K562 (cell line): Measurements from ENCODE around the gene SDHAF1. TPM values are rescaled to one million over a fixed set of nuclear protein-coding genes. Genes with fewer than 3 reads are reported as not detected.

ENCODE experiments used
- ATAC-seq: fragments of 200-7000 bp; cut with Tn5 transposase; 3 replicates; pipeline ENCODE4 v1.9.1; 2020; ENCODE audit warnings: moderate library complexity
- BruUV-seq: library from RNA; stranded (reverse); fragments of 400-500 nt; replicated peaks from 2 replicates; lab custom pipeline; 2021; lab: Mats Ljungman, UMichigan
- CTCF ChIA-PET: fragments of 300-600 bp; formaldehyde crosslinking; extraction: SDS; loops from one replicate; lab custom pipeline; 2021; ENCODE audit warnings: low intra/inter-chr PET ratio; lab: Yijun Ruan, JAX
- POLR2A ChIA-PET: fragments of 300-600, 350-650 bp; sonication (Branson Sonifier 250); formaldehyde crosslinking; extraction: SDS; loops from one replicate; lab custom pipeline; 2021; ENCODE audit warnings: antibody characterized with exemption, inconsistent platforms; lab: Yijun Ruan, JAX
- DNase-seq, 4 experiments: peaks; one replicate each; pipeline versions ENCODE4 v3.0.0 to v3.0.0-alpha.2; 2011 to 2018; ENCODE audit warnings: low spot score in 3 of 4, mixed read lengths in 3 of 4; ENCODE audit errors: extremely low read depth in 1 of 4
- FAIRE-seq: peaks from 2 replicates; lab custom pipeline; 2011; peaks lifted over from hg19 to GRCh38; lab: Jason Lieb, UNC
- H2AFZ ChIP-seq: 2 replicates; pipeline ENCODE4 v1.6.0; 2011; ENCODE audit warnings: low read depth, low read length, control low read depth, inconsistent platforms
- H3K27ac ChIP-seq: fragments of 200-600 bp; 3 replicates; pipeline ENCODE4 v1.8.0; 2011; ENCODE audit warnings: low read depth, mild to moderate bottlenecking, control low read depth, inconsistent platforms, low read length, moderate library complexity, mixed read lengths; ENCODE audit errors: extremely low read depth
- H3K27me3 ChIP-seq, 2 experiments: fragments of 300-600 bp in 1 of 2; 2 replicates in 1 of 2; 3 replicates in 1 of 2; pipeline versions ENCODE4 v1.6.0 to v1.8.0; 2011; ENCODE audit warnings: inconsistent platforms in 2 of 2, low read length in 2 of 2, mild to moderate bottlenecking in 1 of 2, mixed read lengths in 1 of 2, moderate library complexity in 1 of 2; ENCODE audit not compliant: control insufficient read depth in 2 of 2, insufficient read depth in 2 of 2
- H3K36me3 ChIP-seq: fragments of 300-600 bp; 3 replicates; pipeline ENCODE4 v1.8.0; 2011; ENCODE audit warnings: mild to moderate bottlenecking, low read length, inconsistent platforms; ENCODE audit not compliant: control insufficient read depth, insufficient read depth
- H3K4me1 ChIP-seq, 2 experiments: fragments of 200-600 bp in 1 of 2; replicated peaks in 1 of 2; 2 replicates in 1 of 2; 3 replicates in 1 of 2; pipeline versions ENCODE4 v1.5.1 to v1.8.0; 2011; ENCODE audit warnings: inconsistent platforms in 2 of 2, low read length in 2 of 2, mild to moderate bottlenecking in 1 of 2, mixed read lengths in 1 of 2, moderate library complexity in 1 of 2; ENCODE audit not compliant: control insufficient read depth in 2 of 2, insufficient read depth in 2 of 2
- H3K4me2 ChIP-seq: 2 replicates; pipeline ENCODE4 v1.6.1; 2011; ENCODE audit warnings: low read length, control low read depth, inconsistent platforms, mixed read lengths; ENCODE audit not compliant: insufficient read depth
- H3K4me3 ChIP-seq: fragments of 200-600 bp; sonication (generic), shearing (Covaris generic); 2 replicates; pipeline ENCODE4 v1.5.1; 2016; ENCODE audit warnings: control low read depth, inconsistent platforms
- H3K79me2 ChIP-seq: fragments of 200-600 bp; 3 replicates; pipeline ENCODE4 v1.8.0; 2011; ENCODE audit warnings: low read length, inconsistent platforms; ENCODE audit not compliant: control insufficient read depth, insufficient read depth
- H3K9ac ChIP-seq, 2 experiments: 2 replicates each; pipeline versions ENCODE4 v1.6.0 to v1.6.1; 2011; ENCODE audit warnings: low read depth in 2 of 2, low read length in 2 of 2, control low read depth in 1 of 2, inconsistent platforms in 1 of 2, mild to moderate bottlenecking in 1 of 2, mixed read lengths in 1 of 2; ENCODE audit not compliant: insufficient read depth in 1 of 2
- H3K9me1 ChIP-seq: one replicate; pipeline ENCODE4 v1.6.0; 2011; ENCODE audit warnings: inconsistent platforms, mild to moderate bottlenecking, low read length, moderate library complexity; ENCODE audit not compliant: control insufficient read depth, insufficient read depth
- H3K9me3 ChIP-seq: replicated peaks from 2 replicates; pipeline ENCODE4 v1.5.1; 2011; ENCODE audit warnings: low read depth, low read length, inconsistent platforms; ENCODE audit not compliant: control insufficient read depth, insufficient read depth
- H4K20me1 ChIP-seq: replicated peaks from 2 replicates; pipeline ENCODE4 v1.6.1; 2011; ENCODE audit warnings: low read length, inconsistent platforms, mixed read lengths; ENCODE audit not compliant: control insufficient read depth, insufficient read depth
- RBM25 ChIP-seq: fragments of 200-400 bp; formaldehyde crosslinking; IDR thresholded peaks from 2 replicates; pipeline ENCODE4 v1.6.1; 2018; ENCODE audit warnings: low read length, low read depth, moderate library complexity; ENCODE audit not compliant: severe bottlenecking
- TSHZ1 ChIP-seq: fragments of 250-450 bp; sonication (Bioruptor Pico); IDR thresholded peaks from 2 replicates; pipeline ENCODE4 v1.4.0; 2020; ENCODE audit warnings: mild to moderate bottlenecking, moderate library complexity
- WGBS: fragments of 100-300 bp; shearing (Covaris generic); methylation state at CpG from one replicate; pipeline ENCODE4 v1.1.6; 2016; ENCODE audit warnings: low coverage, mixed read lengths; ENCODE audit not compliant: insufficient coverage; ENCODE audit errors: missing lambda C conversion rate; 5-methylcytosine and 5-hydroxymethylcytosine counted together
- in situ Hi-C: fragments of 300-500 bp; cut with MboI; formaldehyde crosslinking; loops from 4 replicates; pipeline ENCODE4 v1.15.0; 2018; ENCODE audit warnings: inconsistent platforms, mixed read lengths
- intact Hi-C: fragments of 100-400 bp; cut with micrococcal nuclease; formaldehyde crosslinking; loops from 2 replicates; pipeline ENCODE4 v1.14.2; 2022
- polyA plus RNA-seq, 8 experiments: library from polyadenylated mRNA; depleted of rRNA in 4 of 8; stranded (reverse) in 5 of 8; unstranded in 3 of 8; fragments of >200 nt; fragmentation: Nextera tagmentation in 2 of 8; fragmentation: Illumina TruSeq in 1 of 8; extraction: Ambion mirVana in 2 of 8; extraction: Trizol in 1 of 8; gene quantifications; 2 replicates each; pipeline versions ENCODE4 v1.2.1 to v1.2.3, GENCODE V29; 2011 to 2014; ENCODE audit warnings: inconsistent platforms in 1 of 8, missing spikeins in 1 of 8
- total RNA-seq, 7 experiments: library from RNA; depleted of rRNA in 6 of 7; stranded (reverse); fragments of >200 nt in 6 of 7; fragmentation: Illumina TruSeq in 2 of 7; extraction: Trizol in 2 of 7; gene quantifications; 2 replicates each; pipeline versions ENCODE4 v1.2.1 to v1.2.3, GENCODE V29; 2011 to 2021; ENCODE audit warnings: low replicate concordance in 1 of 7

Gene SDHAF1
- total and polyA plus RNA-seq, 9 of the 15 experiments (the other 6 are each of a cell fraction or from before 2014, with no cell fraction given): 0.42 to 55.7 (median 18.8) TPM

GRCh38 chr19:36030264-36031148 is 35.5 kb downstream of the SDHAF1 start:
- TF ChIP-seq RBM25 (peak; percentile 66), TSHZ1 (CRISPR knock-in tag) (no peak)
- in situ Hi-C loops: no loop called here
- BruUV-seq: no TSS peak

More at GRCh38 chr19:36030264-36031148, 35.5 kb downstream of the SDHAF1 start:
- FAIRE-seq (no peak), DNase-seq (no peak), ATAC-seq (no peak)
- Histone ChIP-seq H3K9me1 (peaks cover 3% of the 10 kb centered on the region), H3K4me3 (no peak overlapping the region), H3K36me3 (peaks cover 33% of the 10 kb centered on the region; the same call in 2 of the 3 replicates), H3K4me2 (no peak overlapping the region), H3K9me3 (no peaks in the 10 kb centered on the region), H3K27ac (no peak overlapping the region), H4K20me1 (no peaks in the 10 kb centered on the region), H3K4me1 (peaks cover 8 to 16% of the 10 kb centered on the region in 2 experiments; a peak in 4 of 5 replicates), H3K27me3 (no peaks in the 10 kb centered on the region), H2AFZ (no peak overlapping the region), H3K79me2 (no peaks in the 10 kb centered on the region), H3K9ac (no peak overlapping the region)
- ChIA-PET CTCF (no interaction called here), POLR2A (interaction anchor here (1.2 kb wide), 1 partner anchor 16 kb away, joined by 6 read pairs; the partner anchor contains the start of gene ALKBH6)
- intact Hi-C loops: no loop called here
- 91% methylated on average over 6 of the region's 8 CpGs for WGBS
